Lung (tissue), 12 donors: ENCODE results near the gene METTL24. TPM values are rescaled to one million over a fixed set of nuclear protein-coding genes. Genes with fewer than 3 reads are reported as not detected.

Experiments used
- ATAC-seq: fragments of 200-7000 bp; cut with Tn5 transposase; one replicate; pipeline ENCODE4 v1.9.1; 2020; ENCODE audit warnings: moderate number of reproducible peaks; ENCODE audit not compliant: insufficient read depth, low FRiP score
- DNase-seq, 3 donors: peaks; one replicate each; pipeline ENCODE4 v3.0.0-alpha.2; 2013 to 2017
- H3K27ac ChIP-seq, 2 donors: one replicate each; pipeline ENCODE4 v1.5.1; 2013; ENCODE audit warnings: mild to moderate bottlenecking in 2 of 2, moderate library complexity in 2 of 2, control low read depth in 1 of 2, inconsistent platforms in 1 of 2, low read depth in 1 of 2, low read length in 1 of 2
- H3K27me3 ChIP-seq, 3 donors: one replicate each; pipeline ENCODE4 v1.5.1; 2013; ENCODE audit warnings: low read length in 2 of 3; ENCODE audit not compliant: control insufficient read depth in 3 of 3, insufficient read depth in 3 of 3
- H3K36me3 ChIP-seq, 4 donors: one replicate each; pipeline ENCODE4 v1.5.1; 2013; ENCODE audit warnings: low read length in 4 of 4, mild to moderate bottlenecking in 1 of 4, moderate library complexity in 1 of 4; ENCODE audit not compliant: control insufficient read depth in 4 of 4, insufficient read depth in 4 of 4
- H3K4me1 ChIP-seq, 5 donors: one replicate each; pipeline ENCODE4 v1.5.1; 2013; ENCODE audit warnings: low read length in 5 of 5, mild to moderate bottlenecking in 2 of 5, moderate library complexity in 1 of 5; ENCODE audit not compliant: control insufficient read depth in 5 of 5, insufficient read depth in 5 of 5
- H3K4me3 ChIP-seq: one replicate; pipeline ENCODE4 v1.5.1; 2013; ENCODE audit warnings: mild to moderate bottlenecking, control low read depth, moderate library complexity
- H3K9ac ChIP-seq, 2 donors: one replicate each; pipeline ENCODE4 v1.5.1; 2013; ENCODE audit warnings: low read length in 2 of 2, control low read depth in 1 of 2; ENCODE audit not compliant: insufficient read depth in 1 of 2
- H3K9me3 ChIP-seq, 4 donors: one replicate each; pipeline ENCODE4 v1.5.1; 2013; ENCODE audit warnings: low read length in 3 of 4, mild to moderate bottlenecking in 1 of 4, moderate library complexity in 1 of 4; ENCODE audit not compliant: control insufficient read depth in 4 of 4, insufficient read depth in 3 of 4
- WGBS, 2 donors: extraction: QIAGEN DNeasy Blood & Tissue Kit; methylation state at CpG; one replicate each; pipeline ENCODE4 v1.1.7; 2013; 5-methylcytosine and 5-hydroxymethylcytosine counted together
- polyA plus RNA-seq, 2 donors: library from polyadenylated mRNA; stranded (reverse); fragments of 200-250 nt; gene quantifications; one replicate each; pipeline ENCODE4 v1.2.1, GENCODE V29; 2013
- total RNA-seq, 2 donors: library from RNA; depleted of rRNA in 1 of 2; stranded (reverse); fragments of >200 nt in 1 of 2; gene quantifications; one replicate each; pipeline ENCODE4 v1.2.1, GENCODE V29; 2014 to 2021
- TF ChIP-seq, protein P1 (sequence below): IDR thresholded peaks from 2 replicates; pipeline ENCODE4 v1.5.1; 2012; ENCODE audit warnings: mild to moderate bottlenecking; ENCODE audit errors: control extremely low read depth, extremely low read depth
- donor health status: control.
- donor health status: control.
- donor health status: Bipolar disorder and iron deficiency.
- donor health status: healthy.
- donor health status: DM: yes; HTN: yes; CAD: no.

METTL24 gene
- total and polyA plus RNA-seq, 4 donors = 0.73 to 3.7 (median 2.0) TPM; not detected in 1

DNA sequence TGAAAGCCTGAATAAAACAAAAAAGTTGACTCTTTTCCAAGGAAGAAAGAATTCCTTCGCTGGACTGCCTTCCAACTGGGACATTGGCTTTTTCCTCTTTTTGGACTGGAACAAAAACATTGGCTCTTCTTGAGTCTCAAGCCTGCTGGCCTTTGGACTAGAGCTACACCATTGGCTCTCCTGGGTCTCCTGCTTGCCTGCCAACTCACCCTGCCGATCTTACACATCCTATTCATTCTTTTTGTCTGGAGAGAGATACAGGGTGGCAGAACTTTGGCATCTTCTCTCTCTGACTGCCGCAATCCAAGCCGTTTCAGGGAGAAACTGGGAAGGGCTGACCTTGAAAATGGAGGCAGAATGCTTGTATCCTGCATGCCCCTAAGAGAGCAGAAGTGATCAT is 37.1 kb upstream of the METTL24 start:
- H3K4me1 ChIP-seq = peaks cover 0 to 9% (median 0%) of the 10 kb centered on the region in 5 donors
- TF ChIP-seq, protein P1, sequence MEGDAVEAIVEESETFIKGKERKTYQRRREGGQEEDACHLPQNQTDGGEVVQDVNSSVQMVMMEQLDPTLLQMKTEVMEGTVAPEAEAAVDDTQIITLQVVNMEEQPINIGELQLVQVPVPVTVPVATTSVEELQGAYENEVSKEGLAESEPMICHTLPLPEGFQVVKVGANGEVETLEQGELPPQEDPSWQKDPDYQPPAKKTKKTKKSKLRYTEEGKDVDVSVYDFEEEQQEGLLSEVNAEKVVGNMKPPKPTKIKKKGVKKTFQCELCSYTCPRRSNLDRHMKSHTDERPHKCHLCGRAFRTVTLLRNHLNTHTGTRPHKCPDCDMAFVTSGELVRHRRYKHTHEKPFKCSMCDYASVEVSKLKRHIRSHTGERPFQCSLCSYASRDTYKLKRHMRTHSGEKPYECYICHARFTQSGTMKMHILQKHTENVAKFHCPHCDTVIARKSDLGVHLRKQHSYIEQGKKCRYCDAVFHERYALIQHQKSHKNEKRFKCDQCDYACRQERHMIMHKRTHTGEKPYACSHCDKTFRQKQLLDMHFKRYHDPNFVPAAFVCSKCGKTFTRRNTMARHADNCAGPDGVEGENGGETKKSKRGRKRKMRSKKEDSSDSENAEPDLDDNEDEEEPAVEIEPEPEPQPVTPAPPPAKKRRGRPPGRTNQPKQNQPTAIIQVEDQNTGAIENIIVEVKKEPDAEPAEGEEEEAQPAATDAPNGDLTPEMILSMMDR = no peak
- H3K9ac ChIP-seq = no peak overlapping the region
- ATAC-seq (no peak), DNase-seq (peak in 2 of 3 donors; percentile 26)
- H3K27me3 ChIP-seq = no peaks in the 10 kb centered on the region
- H3K27ac ChIP-seq = no peak overlapping the region
- no peaks in the 10 kb centered on the region for H3K36me3 ChIP-seq
- WGBS, 2 donors = 61 to 91% methylated on average over 4 of the region's 4 CpGs
- H3K9me3 ChIP-seq = no peaks in the 10 kb centered on the region
- H3K4me3 ChIP-seq = no peak overlapping the region

DNA sequence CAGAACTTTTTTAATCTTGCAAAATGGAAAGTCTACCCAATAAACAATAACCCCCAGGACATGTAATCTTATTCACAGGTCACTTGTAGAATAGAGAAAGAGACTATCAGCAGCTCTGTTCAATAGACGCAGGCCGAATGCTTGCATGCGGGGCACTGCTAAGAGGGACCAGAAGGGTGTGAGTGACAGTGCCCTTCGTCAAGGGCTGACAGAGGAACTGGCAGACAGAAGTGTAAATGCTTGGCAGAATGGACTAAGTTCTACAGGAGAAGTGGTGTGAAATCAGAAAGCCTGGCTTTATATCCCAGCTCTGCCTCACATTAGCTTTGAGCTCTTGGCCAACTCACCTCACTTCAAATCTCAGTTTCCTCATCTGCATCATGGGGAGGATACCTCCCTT is 36.3 kb upstream of the METTL24 start:
- Histone ChIP-seq H3K36me3 (no peaks in the 10 kb centered on the region), H3K9ac (no peak overlapping the region), H3K27me3 (no peaks in the 10 kb centered on the region), H3K9me3 (no peaks in the 10 kb centered on the region), H3K27ac (no peak overlapping the region), H3K4me3 (no peak overlapping the region), H3K4me1 (peaks cover 0 to 3% (median 0%) of the 10 kb centered on the region in 5 donors)
- DNase-seq = no peak
- 96% methylated on average over 4 of the region's 4 CpGs for WGBS, 2 donors
- no peak for ATAC-seq
- TF ChIP-seq, protein P1 = no peak

DNA sequence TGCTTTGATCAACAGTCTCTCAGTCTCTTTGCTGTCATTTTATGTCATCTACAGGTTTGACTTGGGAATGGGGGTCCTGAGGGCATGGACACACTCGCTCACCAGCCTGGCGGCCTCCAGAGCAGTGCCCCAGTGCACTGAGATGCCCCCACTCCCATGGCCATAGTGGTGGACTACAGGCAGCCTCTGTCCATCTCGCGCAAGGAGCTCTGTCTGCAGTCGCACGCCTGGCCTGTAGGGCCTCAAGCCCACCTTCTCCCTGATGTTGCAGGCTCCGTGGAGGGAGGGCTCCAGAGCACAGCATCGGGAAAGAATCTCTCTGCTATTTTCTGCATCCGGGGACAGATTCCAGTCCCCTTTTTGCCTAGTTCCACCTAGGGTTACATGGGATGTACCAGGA is 34.6 kb upstream of the METTL24 start:
- WGBS, 2 donors = 82 to 83% methylated on average over 9 of the region's 9 CpGs
- Histone ChIP-seq H3K27ac (no peak overlapping the region), H3K9ac (no peak overlapping the region), H3K4me3 (no peak overlapping the region), H3K4me1 (peaks cover 0 to 3% (median 0%) of the 10 kb centered on the region in 5 donors), H3K9me3 (no peaks in the 10 kb centered on the region), H3K36me3 (no peaks in the 10 kb centered on the region), H3K27me3 (no peaks in the 10 kb centered on the region)
- TF ChIP-seq, protein P1 = no peak
- DNase-seq = no peak
- no peak for ATAC-seq

DNA sequence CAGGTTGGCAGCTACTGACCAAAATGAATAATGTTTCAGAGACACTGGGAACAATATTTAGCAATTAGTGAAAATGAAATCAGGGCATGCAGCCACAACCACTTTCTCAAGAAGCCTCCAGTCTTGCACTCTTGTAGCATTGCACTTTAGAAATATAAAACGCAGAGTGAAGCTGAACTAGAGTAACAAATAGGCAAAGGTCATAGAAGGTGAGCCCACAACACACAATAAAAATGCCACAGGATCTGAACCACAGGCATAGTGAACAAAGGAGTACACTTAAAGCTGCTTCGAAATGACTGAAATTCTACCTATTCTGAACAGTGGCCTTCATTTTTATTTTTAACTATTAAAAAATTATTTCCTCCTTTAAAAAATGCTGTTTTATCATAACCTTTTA is 32.3 kb upstream of the METTL24 start:
- WGBS, 2 donors = 26 to 27% methylated on average over 2 of the region's 2 CpGs
- TF ChIP-seq, protein P1 = no peak

More for the DNA sequence above, 32.3 kb upstream of the METTL24 start:
- Histone ChIP-seq H3K4me3 (no peak overlapping the region), H3K4me1 (peaks cover 0 to 1% (median 0%) of the 10 kb centered on the region in 5 donors), H3K27me3 (no peaks in the 10 kb centered on the region), H3K9me3 (no peaks in the 10 kb centered on the region), H3K27ac (no peak overlapping the region), H3K36me3 (no peaks in the 10 kb centered on the region), H3K9ac (no peak overlapping the region)
- ATAC-seq (no peak), DNase-seq (no peak)
